ENCODE results near the gene KRT73. TPM values are rescaled to one million over a fixed set of nuclear protein-coding genes. Genes with fewer than 3 reads are reported as not detected.

Gene KRT73
- total RNA-seq, 1 donor from 2014 or later: not detected

DNA sequence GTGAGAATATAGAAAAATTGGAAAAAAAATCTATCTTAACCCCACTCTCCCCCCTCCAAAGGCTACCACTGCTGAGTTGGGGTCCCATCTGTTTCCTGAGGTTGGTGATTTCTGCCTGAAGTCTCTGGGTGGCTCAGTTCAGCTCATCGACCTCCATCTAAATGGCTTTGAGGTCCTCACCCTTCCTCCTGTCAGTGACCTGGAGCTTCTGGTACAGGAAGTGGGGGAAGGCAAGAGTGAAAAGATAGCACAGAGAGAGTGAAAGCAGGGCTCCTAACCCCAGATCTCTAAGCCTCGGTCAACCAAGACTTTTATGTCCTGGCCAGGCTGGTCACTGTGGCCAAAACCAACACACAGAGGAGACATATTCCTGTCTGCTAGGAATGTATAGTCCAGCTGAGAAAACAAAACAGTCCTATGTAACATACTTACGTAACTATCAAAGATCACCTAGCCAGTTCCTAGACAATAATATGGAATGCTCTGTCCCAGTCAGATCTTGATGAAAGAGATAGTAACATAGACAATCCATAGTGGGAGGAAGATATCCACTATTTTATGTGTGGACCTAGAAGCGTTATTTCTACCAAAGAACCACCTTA, 12.3 kb upstream of the KRT73 start:
- peaks cover 66% of the 10 kb centered on the region for H3K27me3 Mint-ChIP-seq (ENCODE audit: low read depth)
- peaks cover 5% of the 10 kb centered on the region for H3K4me1 Mint-ChIP-seq (ENCODE audit: low read depth)

DNA sequence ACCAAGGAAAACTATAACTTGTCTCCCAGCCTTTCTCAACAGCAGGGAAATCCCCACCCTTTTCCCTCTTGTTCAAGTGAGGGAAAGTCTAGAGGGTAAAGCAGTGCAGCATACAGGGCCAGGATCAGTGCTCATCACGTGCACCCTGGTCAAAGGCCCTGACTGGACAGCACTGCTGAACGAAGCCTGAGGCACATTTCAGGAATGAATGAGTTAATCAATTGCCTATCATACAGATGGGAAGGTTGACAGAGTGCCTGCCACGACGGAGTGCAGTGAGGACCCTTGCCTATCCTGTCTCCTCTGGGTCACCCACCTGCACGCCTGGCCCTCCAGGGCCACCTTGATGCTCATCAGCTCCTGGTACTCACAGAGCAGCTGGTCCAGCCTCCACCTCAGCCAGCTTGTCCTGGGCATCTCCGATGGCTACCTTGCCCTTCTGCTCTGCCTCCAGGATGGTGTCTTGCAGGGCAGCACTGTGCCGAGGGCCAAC, 11.7 kb upstream of the KRT73 start:
- Mint-ChIP-seq H3K27me3 (ENCODE audit: low read depth) (peaks cover 71% of the 10 kb centered on the region), H3K36me3 (ENCODE audit: low read depth) (no peaks in the 10 kb centered on the region), H3K27ac (ENCODE audit: unreplicated experiment) (no peak overlapping the region), H3K4me1 (ENCODE audit: low read depth) (peaks cover 5% of the 10 kb centered on the region), H3K4me3 (ENCODE audit: unreplicated experiment) (no peak overlapping the region), H3K9me3 (ENCODE audit: low read depth) (no peaks in the 10 kb centered on the region)
- TF ChIP-seq, protein P1, sequence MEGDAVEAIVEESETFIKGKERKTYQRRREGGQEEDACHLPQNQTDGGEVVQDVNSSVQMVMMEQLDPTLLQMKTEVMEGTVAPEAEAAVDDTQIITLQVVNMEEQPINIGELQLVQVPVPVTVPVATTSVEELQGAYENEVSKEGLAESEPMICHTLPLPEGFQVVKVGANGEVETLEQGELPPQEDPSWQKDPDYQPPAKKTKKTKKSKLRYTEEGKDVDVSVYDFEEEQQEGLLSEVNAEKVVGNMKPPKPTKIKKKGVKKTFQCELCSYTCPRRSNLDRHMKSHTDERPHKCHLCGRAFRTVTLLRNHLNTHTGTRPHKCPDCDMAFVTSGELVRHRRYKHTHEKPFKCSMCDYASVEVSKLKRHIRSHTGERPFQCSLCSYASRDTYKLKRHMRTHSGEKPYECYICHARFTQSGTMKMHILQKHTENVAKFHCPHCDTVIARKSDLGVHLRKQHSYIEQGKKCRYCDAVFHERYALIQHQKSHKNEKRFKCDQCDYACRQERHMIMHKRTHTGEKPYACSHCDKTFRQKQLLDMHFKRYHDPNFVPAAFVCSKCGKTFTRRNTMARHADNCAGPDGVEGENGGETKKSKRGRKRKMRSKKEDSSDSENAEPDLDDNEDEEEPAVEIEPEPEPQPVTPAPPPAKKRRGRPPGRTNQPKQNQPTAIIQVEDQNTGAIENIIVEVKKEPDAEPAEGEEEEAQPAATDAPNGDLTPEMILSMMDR (IDR thresholded peaks at IDR 0.05): no peak
- no peak for DNase-seq (ENCODE audit: low spot score)

More for the DNA sequence above, 12.3 kb upstream of the KRT73 start:
- no peak overlapping the region for H3K27ac Mint-ChIP-seq (ENCODE audit: unreplicated experiment)
- H3K9me3 Mint-ChIP-seq (ENCODE audit: low read depth): no peaks in the 10 kb centered on the region
- DNase-seq (ENCODE audit: low spot score): no peak
- TF ChIP-seq, protein P1 (IDR thresholded peaks at IDR 0.05): no peak
- no peaks in the 10 kb centered on the region for H3K36me3 Mint-ChIP-seq (ENCODE audit: low read depth)
- H3K4me3 Mint-ChIP-seq (ENCODE audit: unreplicated experiment): no peak overlapping the region

DNA sequence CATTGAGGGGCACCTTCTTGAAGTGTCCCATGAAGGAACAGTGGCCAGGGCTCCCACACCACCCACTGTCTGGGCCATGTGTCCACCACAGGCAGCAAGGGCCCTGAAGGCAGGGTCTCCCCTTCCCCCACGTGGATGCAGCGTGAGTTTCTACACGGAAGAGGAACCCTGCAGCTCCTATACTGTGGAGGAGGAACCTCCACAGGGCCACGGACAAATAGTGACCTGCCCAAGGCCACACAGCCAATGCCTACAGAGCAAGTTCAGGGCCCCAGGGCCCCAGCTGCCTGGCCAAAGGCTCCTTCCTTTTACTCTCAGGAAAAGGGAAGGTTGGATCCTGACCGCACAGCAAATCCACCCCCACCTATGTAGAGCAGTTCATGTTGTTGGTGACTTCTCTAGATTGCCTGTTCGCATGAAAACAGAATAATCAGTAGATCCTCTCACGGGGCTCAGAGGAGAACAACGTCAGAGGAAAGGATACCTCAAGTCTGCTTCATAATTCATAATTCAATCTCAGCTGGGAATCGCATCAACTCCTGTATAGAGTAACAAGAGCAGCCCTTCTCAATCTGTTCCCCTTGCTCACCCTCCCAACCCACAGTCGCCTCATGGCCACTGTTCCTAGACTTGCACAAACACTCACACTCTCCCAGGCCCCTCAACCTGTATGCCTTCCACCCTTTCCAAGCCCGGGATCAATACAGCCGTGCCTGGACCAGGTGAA, 11.1 kb upstream of the KRT73 start:
- Mint-ChIP-seq H3K27me3 (ENCODE audit: low read depth) (peaks cover 75% of the 10 kb centered on the region), H3K9me3 (ENCODE audit: low read depth) (no peaks in the 10 kb centered on the region), H3K4me3 (ENCODE audit: unreplicated experiment) (no peak overlapping the region), H3K4me1 (ENCODE audit: low read depth) (peaks cover 5% of the 10 kb centered on the region), H3K36me3 (ENCODE audit: low read depth) (no peaks in the 10 kb centered on the region), H3K27ac (ENCODE audit: unreplicated experiment) (no peak overlapping the region)
- no peak for DNase-seq (ENCODE audit: low spot score)
- TF ChIP-seq, protein P1 (IDR thresholded peaks at IDR 0.05): no peak

DNA sequence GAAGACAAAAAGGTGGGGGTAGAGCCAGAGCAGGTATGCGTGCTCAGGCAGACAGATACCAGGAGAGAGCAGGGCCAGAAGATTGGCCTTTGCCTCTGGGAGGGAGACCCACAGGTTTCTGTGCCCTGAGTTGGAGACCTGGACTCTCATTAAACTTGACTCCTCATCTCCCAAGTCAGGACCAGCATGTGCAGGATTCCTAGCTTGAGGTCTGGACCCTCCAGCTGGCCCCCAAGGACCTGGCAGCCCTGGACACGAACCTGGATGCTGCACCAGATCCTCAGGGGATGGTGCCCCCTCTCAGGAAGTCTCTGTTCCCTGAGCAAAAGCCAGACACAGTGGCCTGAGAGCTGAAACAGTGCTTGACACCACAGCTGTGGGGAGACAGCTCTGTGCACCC, 10.5 kb upstream of the KRT73 start:
- no peak for DNase-seq (ENCODE audit: low spot score)
- no peaks in the 10 kb centered on the region for H3K9me3 Mint-ChIP-seq (ENCODE audit: low read depth)

DNA sequence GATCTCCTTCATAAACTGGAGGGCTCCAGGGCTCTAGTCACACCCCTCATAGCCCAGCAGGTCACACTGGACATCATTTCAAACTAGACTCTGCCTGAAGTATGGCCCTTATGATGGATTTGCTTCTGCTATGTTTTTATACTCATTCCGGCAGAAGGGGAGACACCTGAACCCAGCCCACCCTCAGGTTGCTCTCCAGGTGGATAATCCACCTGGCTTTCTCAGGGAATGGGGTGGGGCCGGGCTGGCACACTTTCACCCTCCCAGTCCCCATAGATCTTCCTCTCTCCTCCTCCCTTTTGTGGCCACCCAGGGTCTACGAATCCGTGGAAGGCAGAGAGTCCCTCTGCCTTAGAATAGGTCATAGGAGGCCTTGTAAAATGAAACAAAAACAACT, 9.8 kb upstream of the KRT73 start:
- H3K4me1 Mint-ChIP-seq (ENCODE audit: low read depth): peaks cover 5% of the 10 kb centered on the region
- H3K27me3 Mint-ChIP-seq (ENCODE audit: low read depth): peaks cover 76% of the 10 kb centered on the region
- H3K4me3 Mint-ChIP-seq (ENCODE audit: unreplicated experiment): no peak overlapping the region
- no peaks in the 10 kb centered on the region for H3K9me3 Mint-ChIP-seq (ENCODE audit: low read depth)
- no peaks in the 10 kb centered on the region for H3K36me3 Mint-ChIP-seq (ENCODE audit: low read depth)
- H3K27ac Mint-ChIP-seq (ENCODE audit: unreplicated experiment): no peak overlapping the region
- DNase-seq (ENCODE audit: low spot score): no peak
- TF ChIP-seq, protein P1 (IDR thresholded peaks at IDR 0.05): no peak

More for the DNA sequence above, 10.5 kb upstream of the KRT73 start:
- H3K27me3 Mint-ChIP-seq (ENCODE audit: low read depth): peaks cover 75% of the 10 kb centered on the region
- H3K4me3 Mint-ChIP-seq (ENCODE audit: unreplicated experiment): no peak overlapping the region
- H3K36me3 Mint-ChIP-seq (ENCODE audit: low read depth): no peaks in the 10 kb centered on the region
- H3K27ac Mint-ChIP-seq (ENCODE audit: unreplicated experiment): no peak overlapping the region
- peaks cover 5% of the 10 kb centered on the region for H3K4me1 Mint-ChIP-seq (ENCODE audit: low read depth)
- TF ChIP-seq, protein P1 (IDR thresholded peaks at IDR 0.05): no peak
